Dermis blood vessel endothelial cell (primary cell): ENCODE data around the gene GSTO1. TPM values are rescaled to one million over a fixed set of nuclear protein-coding genes. Genes with fewer than 3 reads are reported as not detected.
A peak's percentile ranks its signal among the peaks of the same experiment; 100 is the strongest.

ENCODE experiments used
- DNase-seq: peaks from one replicate; pipeline ENCODE4 v3.0.0; 2010
- total RNA-seq: library from RNA; depleted of rRNA; stranded (reverse); fragments of >200 nt; gene quantifications from 2 replicates; pipeline ENCODE4 v1.2.3, GENCODE V29; 2014

GSTO1 gene
- total RNA-seq, 1 donor from 2014 or later = 348 TPM

DNA sequence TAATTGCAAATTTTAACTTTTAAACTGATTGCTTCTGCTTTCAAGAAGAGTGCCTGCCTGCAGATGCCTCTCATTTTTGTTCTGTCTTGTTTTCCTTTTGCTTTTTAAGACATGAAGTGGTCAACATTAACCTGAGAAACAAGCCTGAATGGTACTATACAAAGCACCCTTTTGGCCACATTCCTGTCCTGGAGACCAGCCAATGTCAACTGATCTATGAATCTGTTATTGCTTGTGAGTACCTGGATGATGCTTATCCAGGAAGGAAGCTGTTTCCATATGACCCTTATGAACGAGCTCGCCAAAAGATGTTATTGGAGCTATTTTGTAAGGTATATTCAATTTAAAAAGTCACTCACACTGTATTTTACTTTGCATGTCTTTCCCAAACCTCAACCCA lies 23.1 kb downstream of the GSTO1 start:
- DNase-seq = no peak

DNA sequence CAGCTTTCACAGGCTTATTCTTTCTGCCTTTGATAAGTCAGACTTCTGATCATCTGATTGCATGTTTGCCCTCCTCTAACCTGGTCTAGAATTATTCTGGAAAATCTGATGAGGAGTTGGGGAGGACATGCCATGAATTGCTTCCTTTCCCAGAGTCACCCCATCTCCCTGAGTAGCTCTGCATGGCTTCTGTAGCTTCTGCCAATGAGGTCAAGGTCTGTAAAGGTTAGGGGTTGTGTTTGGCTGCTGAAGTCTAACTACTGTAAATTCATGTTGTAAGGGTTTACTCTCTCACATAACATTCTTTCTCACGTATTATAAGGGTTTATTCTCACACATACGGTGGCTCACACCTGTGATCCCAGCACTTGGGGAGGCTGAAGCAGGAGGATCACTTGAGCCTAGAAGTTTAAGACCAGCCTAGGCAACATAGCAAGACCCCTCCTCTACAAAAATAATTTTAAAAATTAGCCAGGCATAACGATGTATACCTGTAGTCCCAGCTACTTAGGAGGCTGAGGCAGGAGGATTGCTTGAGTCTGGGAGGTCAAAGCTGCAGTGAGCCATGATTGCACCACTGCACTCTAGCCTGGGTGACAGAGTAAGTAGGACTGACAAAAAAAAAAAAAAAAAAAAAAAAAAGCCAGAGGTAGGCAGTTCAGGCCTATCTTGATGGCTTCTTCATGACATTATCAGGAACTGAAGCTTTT lies 25.0 kb downstream of the GSTO1 start:
- no peak for DNase-seq

- DNase-seq = no peak
Measured at GRCh38 chr10:104281694-104282093, 27.0 kb downstream of the GSTO1 start.

DNA sequence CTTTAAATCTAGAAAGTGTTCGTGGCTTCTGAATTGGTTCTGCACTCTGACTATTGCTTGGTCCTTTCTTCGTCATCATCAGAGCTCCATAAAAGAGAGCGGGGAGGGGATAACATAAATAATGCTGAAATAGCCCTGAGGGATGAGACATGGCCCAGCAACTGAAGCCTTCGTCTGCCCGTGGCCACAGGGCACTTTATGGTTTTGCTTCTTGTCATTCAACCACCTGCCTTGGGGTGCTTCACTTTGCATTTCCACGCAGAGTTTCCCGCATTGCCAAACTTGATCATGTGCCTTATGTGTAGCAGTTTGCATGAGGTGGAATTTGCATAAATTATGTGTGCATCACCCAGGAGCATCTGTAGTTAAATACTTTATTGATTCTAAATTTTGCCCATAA lies 30.2 kb downstream of the GSTO1 start:
- DNase-seq = no peak

GRCh38 chr10:104286939-104287338 lies 32.2 kb downstream of the GSTO1 start:
- no peak for DNase-seq

GRCh38 chr10:104288355-104288754 lies 33.7 kb downstream of the GSTO1 start:
- DNase-seq = no peak

GRCh38 chr10:104291439-104291951 lies 36.8 kb downstream of the GSTO1 start:
- DNase-seq = peak; percentile 91

DNA sequence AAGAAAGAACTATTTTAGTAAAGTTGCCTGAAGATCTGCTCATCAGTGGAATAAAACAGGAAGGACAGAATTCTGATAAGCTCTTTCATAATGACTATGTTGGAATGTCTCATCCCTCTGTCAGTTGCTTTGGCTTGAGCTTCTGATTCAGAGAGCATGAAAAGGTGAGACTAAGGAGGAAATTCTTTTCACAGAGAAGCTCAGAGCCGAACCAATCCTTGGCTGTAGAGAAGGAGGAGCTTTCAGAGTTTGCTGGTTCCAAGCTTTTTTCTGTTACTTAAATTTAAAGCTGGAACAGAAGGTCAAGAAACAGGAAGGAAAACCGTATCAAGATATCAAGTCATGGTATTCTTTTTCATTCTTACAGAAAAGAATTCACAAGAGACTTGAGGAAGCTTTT lies 38.3 kb downstream of the GSTO1 start:
- peak; percentile 56 for DNase-seq

DNA sequence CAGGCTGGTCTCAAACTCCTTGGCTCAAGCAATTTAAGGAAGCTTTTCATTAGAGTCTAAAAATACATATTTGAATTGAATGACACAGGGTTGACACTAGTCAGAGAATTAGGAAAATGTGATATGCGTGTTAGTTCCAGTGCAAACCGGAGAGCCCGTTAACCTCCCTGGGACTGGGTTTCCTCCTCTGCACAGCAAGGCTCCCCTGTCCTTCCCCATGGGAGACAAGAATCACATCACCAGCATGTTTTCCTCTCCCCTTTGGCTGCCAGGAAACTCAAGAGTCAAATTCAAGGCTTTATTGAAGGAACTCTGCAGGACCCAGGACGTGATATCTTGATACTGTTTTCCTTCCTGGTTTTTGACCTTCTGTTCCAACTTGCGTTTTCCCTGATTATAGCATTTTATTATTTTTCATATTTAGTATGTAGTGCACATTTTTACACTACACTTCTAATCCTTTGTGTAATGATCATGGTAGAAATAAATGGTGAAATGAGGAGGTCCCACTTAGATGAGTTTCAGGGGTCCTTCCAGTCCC lies 39.2 kb downstream of the GSTO1 start:
- DNase-seq = peak; percentile 7

DNA sequence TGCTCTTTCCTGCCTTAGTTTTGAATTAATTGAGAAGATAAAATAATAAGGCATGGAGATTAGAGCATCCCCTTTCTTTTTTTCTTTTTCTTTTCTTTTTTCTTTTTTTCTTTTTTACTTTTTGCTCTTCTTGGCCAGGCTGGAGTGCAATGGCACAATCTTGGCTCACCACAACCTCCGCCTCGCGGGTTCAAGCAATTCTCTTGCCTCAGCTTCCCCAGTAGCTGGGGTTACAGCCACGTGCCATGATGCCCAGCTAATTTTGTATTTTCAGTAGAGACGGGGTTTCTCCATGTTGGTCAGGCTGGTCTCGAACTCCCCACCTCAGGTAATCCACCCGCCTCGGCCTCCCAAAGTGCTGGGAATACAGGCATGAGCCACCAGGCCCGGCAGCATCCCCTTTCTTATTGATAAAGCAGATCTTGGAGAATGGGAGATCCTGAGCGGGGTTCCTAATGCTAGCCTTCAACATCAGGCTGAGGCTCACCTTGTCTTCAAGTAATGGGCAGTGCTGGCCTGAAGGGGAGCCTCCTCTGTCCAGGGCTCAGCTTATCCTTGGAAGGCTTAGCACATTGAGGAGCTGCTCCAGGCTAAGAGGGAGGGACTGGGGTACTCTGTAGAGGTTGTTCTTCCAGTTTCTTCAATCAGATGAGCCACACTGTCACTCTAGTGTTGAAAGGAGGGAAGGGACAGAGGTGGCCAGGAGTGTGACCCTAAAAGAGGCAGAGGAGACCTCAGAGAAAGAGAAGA lies 42.2 kb downstream of the GSTO1 start:
- DNase-seq = no peak

DNA sequence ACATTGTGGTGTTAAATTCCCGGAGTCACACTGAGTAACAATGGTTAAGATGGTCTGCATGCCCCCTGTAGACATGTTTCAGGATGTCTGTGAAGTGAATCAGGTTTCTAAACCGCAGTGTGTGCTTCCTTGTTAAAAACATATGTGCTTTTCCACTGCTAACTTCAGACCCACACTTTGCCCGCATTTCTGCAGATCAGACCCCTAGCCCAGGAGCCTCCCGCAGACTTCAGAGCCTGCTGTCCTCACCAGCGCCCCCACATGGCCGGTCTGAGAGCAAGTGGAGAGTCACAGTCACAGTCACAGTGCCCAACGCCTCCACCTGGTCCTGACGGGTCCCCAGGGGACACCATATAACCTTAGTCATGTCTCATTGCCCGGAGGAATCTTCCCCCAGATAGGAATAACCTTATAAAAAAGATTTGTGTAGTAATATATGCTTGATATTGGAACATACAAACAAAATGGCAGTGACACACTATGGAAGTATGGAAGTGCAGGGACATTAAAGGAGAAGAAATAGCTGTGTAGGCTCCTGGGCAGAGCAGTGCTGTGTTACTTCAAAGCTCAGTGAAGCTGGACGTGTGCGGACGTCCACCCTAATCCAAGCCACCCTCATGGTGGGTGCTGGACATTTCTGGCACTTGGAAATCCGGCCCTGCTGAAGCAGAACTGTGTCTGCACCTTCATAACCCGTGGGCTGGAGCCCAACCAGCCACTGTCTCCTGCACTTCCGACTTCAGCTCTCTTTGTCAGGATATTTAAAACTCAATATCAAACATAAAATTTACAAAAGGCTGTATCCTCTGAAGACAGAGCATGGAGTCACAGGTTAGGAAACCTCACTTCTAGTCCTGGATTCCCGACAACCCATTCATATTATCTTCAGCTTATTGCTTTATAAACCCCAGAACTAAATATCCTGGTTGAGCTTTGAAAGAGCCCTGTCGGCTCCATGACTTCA lies 43.3 kb downstream of the GSTO1 start:
- peak; percentile 67 for DNase-seq

DNA sequence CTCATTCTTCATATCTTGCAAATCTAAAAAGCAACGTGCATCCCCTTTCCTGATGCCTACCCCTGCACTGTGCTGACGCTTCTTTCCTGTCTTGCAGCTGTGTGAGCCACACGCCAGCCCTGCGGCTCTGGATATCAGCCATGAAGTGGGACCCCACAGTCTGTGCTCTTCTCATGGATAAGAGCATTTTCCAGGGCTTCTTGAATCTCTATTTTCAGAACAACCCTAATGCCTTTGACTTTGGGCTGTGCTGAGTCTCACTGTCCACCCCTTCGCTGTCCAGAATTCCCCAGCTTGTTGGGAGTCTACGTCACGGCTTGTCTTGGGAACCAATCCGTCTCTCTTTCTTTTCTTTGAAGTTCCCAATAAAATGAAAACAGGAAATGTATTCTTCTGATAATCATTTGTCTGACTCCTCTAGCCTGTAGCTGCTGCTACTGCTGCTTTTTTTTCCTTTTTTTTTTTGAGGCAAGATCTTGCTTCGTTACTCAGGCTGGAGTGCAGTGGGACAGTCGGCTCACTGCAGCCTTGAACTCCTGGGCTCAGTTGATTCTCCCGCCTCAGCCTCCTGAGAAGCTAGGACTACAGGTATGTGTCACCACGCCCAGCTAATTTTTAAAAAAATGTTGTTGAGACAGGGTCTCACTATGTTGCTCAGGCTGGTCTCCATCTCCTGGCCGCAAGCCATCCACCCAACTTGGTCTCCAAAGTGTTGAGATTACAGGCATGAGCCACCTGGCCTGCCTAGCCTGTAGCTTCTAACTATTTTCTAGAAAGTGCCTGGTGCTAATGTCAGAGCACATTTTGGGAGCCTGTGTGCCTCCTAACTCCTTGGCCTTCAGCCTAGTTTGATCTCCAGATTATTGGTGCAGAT lies 44.6 kb downstream of the GSTO1 start:
- peak; percentile 82 for DNase-seq

DNA sequence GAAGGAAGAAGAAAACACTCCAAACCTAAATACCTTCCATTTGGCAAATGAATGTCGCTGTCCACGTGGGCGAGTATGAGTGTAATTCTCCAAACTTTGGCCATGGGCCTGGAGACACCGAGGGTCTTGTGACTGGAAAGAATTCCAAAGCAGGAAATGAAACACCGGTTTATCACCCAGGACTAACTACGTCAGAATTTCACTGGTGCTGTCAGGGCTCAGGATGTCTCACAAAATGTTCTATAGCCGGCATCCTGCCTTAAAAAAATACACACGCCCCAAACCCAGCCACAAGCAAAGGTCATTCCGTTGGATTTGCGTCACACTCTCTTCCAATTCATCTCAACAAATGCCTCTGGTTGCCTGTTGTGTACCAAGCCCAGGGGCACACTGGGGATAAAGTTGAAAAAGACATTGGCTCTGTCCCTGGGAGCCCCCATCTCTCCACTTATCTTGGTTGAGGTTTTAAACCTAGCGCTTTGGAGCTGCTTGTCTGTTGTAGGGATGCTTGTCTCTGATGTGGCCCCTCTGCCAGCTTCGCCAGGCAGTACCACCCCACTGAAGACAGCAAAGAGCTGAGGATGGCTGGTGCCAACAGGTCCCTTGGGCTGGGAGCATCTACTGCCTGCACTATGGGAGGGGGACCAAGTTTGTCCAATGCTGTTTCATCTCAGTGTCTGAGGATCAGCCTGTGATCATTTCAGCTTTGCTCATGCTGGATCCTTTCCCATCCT lies 45.5 kb downstream of the GSTO1 start:
- peak; percentile 98 for DNase-seq

GRCh38 chr10:104300736-104301292 lies 46.1 kb downstream of the GSTO1 start:
- DNase-seq = peak; percentile 97

- DNase-seq = peak; percentile 10
Measured at GRCh38 chr10:104301907-104302690, 47.4 kb downstream of the GSTO1 start.

DNA sequence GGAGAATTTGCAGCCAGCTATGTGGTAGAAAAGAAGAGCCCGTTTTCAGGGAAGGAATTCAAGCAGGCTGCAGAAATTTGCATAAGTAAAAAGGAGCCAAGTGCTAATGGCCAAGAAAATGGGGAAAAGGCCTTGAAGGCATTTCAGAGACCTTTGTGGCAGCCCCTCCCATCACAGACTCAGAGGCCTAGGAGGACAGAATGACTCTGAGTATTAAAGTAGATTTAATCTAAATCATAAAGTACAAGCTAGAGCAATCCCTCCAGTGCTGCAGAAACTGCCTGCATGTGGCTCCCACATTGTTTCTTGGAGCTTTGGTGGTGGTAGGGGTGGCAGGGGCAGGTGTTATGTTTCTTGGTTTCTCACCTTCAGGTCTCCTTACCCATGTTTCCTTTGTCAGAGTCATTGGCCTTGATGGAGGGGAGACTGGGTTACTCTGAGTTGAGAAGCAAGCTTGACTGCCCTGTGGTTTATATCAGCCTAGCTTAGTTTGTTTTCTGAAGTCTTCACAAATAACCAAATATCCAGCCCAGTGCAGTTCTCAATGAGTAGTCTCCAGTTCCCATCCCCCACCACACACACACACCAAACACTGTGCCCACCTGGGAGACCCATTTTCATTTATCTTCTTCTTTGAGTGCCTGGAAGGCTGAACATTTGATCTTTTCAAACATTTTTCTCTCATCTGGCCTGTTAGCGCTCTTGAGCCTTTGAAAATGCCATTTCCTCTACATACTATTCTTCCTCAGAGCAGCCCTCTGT lies 49.1 kb downstream of the GSTO1 start:
- DNase-seq = no peak

- no peak for DNase-seq
Measured at GRCh38 chr10:104304356-104304745, 49.7 kb downstream of the GSTO1 start.

DNA sequence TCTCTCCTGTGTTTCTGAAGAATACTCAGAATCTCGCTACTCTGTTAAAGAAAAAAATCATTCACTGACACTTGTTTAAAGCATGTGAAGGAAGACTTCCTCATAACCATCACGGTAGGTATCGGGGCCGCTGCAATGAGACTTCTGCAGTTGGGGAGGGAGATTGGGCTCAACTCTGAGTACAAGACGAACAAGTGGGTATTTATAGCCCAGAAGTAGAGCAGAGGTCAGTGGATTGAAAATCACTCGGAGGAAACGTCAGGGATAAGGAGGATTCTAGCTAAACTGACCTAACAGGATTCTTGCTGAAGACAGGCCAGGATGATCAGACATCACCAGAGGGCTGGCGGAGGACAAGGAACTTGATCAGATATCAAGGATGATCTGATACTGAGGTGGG lies 50.2 kb downstream of the GSTO1 start:
- DNase-seq = no peak

GRCh38 chr10:104306897-104307296 lies 52.2 kb downstream of the GSTO1 start:
- peak; percentile 24 for DNase-seq
